GM18526 (cell line): ENCODE data around the gene PLXNA4.

ENCODE experiments used
- POLR2A ChIP-seq: IDR thresholded peaks from 3 replicates; pipeline ENCODE4 v1.6.1; 2011; ENCODE audit not compliant: insufficient read length; ENCODE audit errors: extremely low read depth

The PLXNA4 gene

GRCh38 chr7:132433301-132433700 lies 143.0 kb downstream of the PLXNA4 start:
- TF ChIP-seq POLR2A, result no peak

GRCh38 chr7:132430861-132431822 lies 145.1 kb downstream of the PLXNA4 start:
- no peak for TF ChIP-seq POLR2A

GRCh38 chr7:132430041-132430855 lies 146.0 kb downstream of the PLXNA4 start:
- TF ChIP-seq POLR2A, result no peak

- no peak for TF ChIP-seq POLR2A
These were observed 147.1 kb downstream of the PLXNA4 start for GRCh38 chr7:132429181-132429580.

- TF ChIP-seq POLR2A, result no peak
These were observed 147.9 kb downstream of the PLXNA4 start for GRCh38 chr7:132428247-132428919.

- no peak for TF ChIP-seq POLR2A
These were observed 150.3 kb downstream of the PLXNA4 start for GRCh38 chr7:132425942-132426341.

- no peak for TF ChIP-seq POLR2A
These were observed 151.2 kb downstream of the PLXNA4 start for GRCh38 chr7:132424821-132425724.

GRCh38 chr7:132424277-132424676 lies 152.0 kb downstream of the PLXNA4 start:
- no peak for TF ChIP-seq POLR2A

GRCh38 chr7:132423594-132424200 lies 152.6 kb downstream of the PLXNA4 start:
- TF ChIP-seq POLR2A, result no peak

- no peak for TF ChIP-seq POLR2A
These were observed 153.7 kb downstream of the PLXNA4 start for GRCh38 chr7:132422502-132423111.

GRCh38 chr7:132420527-132420926 lies 155.7 kb downstream of the PLXNA4 start:
- TF ChIP-seq POLR2A, result no peak

- TF ChIP-seq POLR2A, result no peak
These were observed 156.7 kb downstream of the PLXNA4 start for GRCh38 chr7:132419542-132419941.

- TF ChIP-seq POLR2A, result no peak
These were observed 157.4 kb downstream of the PLXNA4 start for GRCh38 chr7:132418840-132419239.
